ENCODE data around the gene HHEX. TPM values are rescaled to one million over a fixed set of nuclear protein-coding genes. Genes with fewer than 3 reads are reported as not detected.

Gene HHEX
- polyA plus RNA-seq, 2 of the 4 experiments (the other 2 are of a cell fraction): 18.1 to 28.1 TPM

DNA sequence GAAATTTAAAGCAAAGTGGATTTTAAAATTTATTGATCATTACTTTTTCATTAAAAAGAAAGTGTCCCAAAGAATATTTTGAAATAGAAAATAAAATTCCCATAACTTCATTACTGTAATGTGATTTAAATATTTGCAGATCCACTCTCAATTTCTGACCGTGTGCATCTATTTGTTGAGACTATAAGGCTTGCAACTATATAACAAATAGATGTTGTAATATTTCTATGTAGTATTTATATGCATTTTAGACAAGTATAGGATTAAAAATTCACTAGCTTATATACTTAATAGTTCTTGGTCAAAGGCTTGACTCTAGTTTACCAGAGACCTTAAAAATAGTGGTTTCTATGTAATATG lies 3.8 kb downstream of the HHEX start:
- CTCF ChIA-PET: no interaction called here
- POLR2A ChIA-PET: interaction anchor here (1.6 kb wide), 1 partner anchor 155 kb away, joined by 6 read pairs; the partner anchor contains the start of gene EXOC6
- H3K4me2 ChIP-seq: peak overlapping the region; percentile 95
- 36% methylated on average over 1 of the region's 1 CpG for WGBS (ENCODE audit: missing lambda C conversion rate)
- H3K27ac ChIP-seq: no peak overlapping the region
- no peak for FAIRE-seq
- DNase-seq (ENCODE audit: low read depth in 1 of 2, low spot score in 1 of 2): no peak
- no peak for TF ChIP-seq CHD2 (IDR thresholded peaks at IDR 0.05; ENCODE audit: low read length, partially characterized antibody)
- no peak for TF ChIP-seq CBX2 (IDR thresholded peaks at IDR 0.05; ENCODE audit: borderline replicate concordance, low read depth)
- H3K4me1 ChIP-seq: peaks cover 74% of the 10 kb centered on the region
- no peak overlapping the region for H3K4me3 ChIP-seq
- ATAC-seq: no peak
- no peaks in the 10 kb centered on the region for H3K9me3 ChIP-seq

DNA sequence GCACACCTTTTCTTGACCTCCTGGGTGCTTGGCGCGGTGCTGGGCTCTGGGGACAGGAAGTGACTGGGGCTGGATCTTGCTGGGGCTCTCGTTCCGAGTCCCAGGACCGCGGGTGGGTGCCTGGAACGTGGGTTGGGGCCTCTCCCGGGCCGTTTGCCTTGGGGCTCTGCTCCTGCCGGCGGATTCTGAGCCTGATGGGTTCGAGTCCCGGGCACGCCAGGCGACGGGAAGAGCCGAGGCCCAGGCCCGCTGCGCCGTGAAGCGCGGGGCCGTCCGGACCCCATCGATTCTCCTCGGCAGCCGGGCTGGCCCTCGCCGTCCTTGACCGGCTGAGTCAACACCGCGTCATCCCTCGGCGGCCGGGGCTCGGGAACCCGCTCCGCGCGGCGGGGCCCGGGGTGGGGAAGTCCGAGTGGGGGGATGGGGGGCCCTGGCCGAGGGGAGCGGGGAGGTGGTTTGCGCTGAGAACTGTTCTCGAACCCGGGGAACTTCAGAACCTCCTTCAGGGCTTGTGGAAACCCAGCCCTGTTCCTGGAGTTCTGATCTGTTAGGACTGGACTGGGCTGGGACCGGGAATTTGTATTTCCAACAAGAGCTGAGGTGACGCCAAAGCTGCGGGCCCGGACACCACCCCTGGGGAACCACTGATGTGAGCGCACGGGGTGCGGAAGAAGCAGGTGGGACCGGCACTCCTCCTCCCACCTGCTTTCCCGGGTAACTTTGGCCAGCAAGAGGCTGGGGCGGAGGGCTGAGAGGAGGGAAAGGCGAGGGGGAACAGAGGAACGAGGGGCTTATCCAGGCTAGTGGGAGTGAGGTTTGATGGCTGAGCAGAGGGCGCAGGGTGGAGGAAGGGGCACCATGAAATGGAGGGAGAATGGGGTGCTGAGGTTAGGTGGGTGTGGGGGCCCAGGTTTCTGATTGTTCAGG lies 6.2 kb downstream of the HHEX start:
- peak overlapping the region; percentile 95 for H3K4me2 ChIP-seq
- DNase-seq (ENCODE audit: low read depth in 1 of 2, low spot score in 1 of 2) (peak in 1 of 2 experiments; percentile 22), ATAC-seq (peak; percentile 30 to 31; a peak in 5 of 6 replicates), FAIRE-seq (no peak)
- peak overlapping the region; percentile 30; the same call in 2 of the 3 replicates for H3K4me3 ChIP-seq
- H3K27ac ChIP-seq: peak overlapping the region; percentile 82 to 94
- ChIA-PET POLR2A (no interaction called here), CTCF (interaction anchor here (0.5 to 1.3 kb wide), 5 partner anchors 9 to 105 kb away, joined by 3 read pairs; no protein-coding TSS in a partner anchor)
- 66% methylated on average over 22 of the region's 61 CpGs for WGBS (ENCODE audit: missing lambda C conversion rate)
- no peaks in the 10 kb centered on the region for H3K9me3 ChIP-seq
- H3K4me1 ChIP-seq: peaks cover 90% of the 10 kb centered on the region
- TF ChIP-seq PBX3 (IDR thresholded peaks at IDR 0.05) (no peak), FOSB (CRISPR knock-in tag; IDR thresholded peaks at IDR 0.05) (no peak), MAX (IDR thresholded peaks at IDR 0.05) (no peak; the same call in 1 of the 2 replicates), E2F6 (IDR thresholded peaks at IDR 0.05; ENCODE audit: borderline replicate concordance, low read depth) (no peak), FOSL2 (IDR thresholded peaks at IDR 0.05) (0 out of 2 replicates have a peak, but pooled peaks have one; percentile 16), FOSL2 (CRISPR knock-in tag; IDR thresholded peaks at IDR 0.05) (peak; percentile 38), ESRRA (IDR thresholded peaks at IDR 0.05; ENCODE audit: borderline replicate concordance, low read length) (no peak), CBX2 (IDR thresholded peaks at IDR 0.05; ENCODE audit: borderline replicate concordance, low read depth) (no peak), EP300 (IDR thresholded peaks at IDR 0.05) (no peak), RCOR1 (IDR thresholded peaks at IDR 0.05; ENCODE audit: low read depth, low read length) (no peak), HOXB13 (CRISPR knock-in tag; IDR thresholded peaks at IDR 0.05; ENCODE audit: low read depth) (no peak), RFX5 (IDR thresholded peaks at IDR 0.05) (no peak), PHF8 (IDR thresholded peaks at IDR 0.05; ENCODE audit: borderline replicate concordance, low read depth) (no peak), TFCP2L1 (CRISPR knock-in tag; IDR thresholded peaks at IDR 0.05) (0 out of 2 replicates have a peak, but pooled peaks have one; percentile 38), GATA3 (IDR thresholded peaks at IDR 0.05; ENCODE audit: borderline replicate concordance) (no peak), JUN (IDR thresholded peaks at IDR 0.05) (peak in 1 of 2 experiments; percentile 27; a peak in 1 of 5 replicates), NR3C1 (IDR thresholded peaks at IDR 0.05) (no peak), ZC3H11A (IDR thresholded peaks at IDR 0.05) (no peak), RNF2 (IDR thresholded peaks at IDR 0.05; ENCODE audit: borderline replicate concordance, low read depth) (peak; percentile 54; the same call in 1 of the 2 replicates), ZSCAN20 (CRISPR knock-in tag; IDR thresholded peaks at IDR 0.05) (no peak), POLR2A (IDR thresholded peaks at IDR 0.05; ENCODE audit: low read length) (no peak), TP53 (CRISPR knock-in tag; IDR thresholded peaks at IDR 0.05) (no peak), HOXB5 (CRISPR knock-in tag; IDR thresholded peaks at IDR 0.05) (no peak), USF2 (IDR thresholded peaks at IDR 0.05) (no peak), ZFP36 (IDR thresholded peaks at IDR 0.05; ENCODE audit: borderline replicate concordance, partially characterized antibody) (no peak), MYC (IDR thresholded peaks at IDR 0.05; ENCODE audit: borderline replicate concordance, low read length) (no peak), HDAC2 (IDR thresholded peaks at IDR 0.05) (no peak)
- TF ChIP-seq, protein P1, sequence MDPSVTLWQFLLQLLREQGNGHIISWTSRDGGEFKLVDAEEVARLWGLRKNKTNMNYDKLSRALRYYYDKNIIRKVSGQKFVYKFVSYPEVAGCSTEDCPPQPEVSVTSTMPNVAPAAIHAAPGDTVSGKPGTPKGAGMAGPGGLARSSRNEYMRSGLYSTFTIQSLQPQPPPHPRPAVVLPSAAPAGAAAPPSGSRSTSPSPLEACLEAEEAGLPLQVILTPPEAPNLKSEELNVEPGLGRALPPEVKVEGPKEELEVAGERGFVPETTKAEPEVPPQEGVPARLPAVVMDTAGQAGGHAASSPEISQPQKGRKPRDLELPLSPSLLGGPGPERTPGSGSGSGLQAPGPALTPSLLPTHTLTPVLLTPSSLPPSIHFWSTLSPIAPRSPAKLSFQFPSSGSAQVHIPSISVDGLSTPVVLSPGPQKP (IDR thresholded peaks at IDR 0.05; ENCODE audit: low read depth, low read length): no peak
- TF ChIP-seq, protein P2, sequence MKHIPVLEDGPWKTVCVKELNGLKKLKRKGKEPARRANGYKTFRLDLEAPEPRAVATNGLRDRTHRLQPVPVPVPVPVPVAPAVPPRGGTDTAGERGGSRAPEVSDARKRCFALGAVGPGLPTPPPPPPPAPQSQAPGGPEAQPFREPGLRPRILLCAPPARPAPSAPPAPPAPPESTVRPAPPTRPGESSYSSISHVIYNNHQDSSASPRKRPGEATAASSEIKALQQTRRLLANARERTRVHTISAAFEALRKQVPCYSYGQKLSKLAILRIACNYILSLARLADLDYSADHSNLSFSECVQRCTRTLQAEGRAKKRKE (CRISPR knock-in tag; IDR thresholded peaks at IDR 0.05; ENCODE audit: low read depth): no peak
- TF ChIP-seq, protein P3, sequence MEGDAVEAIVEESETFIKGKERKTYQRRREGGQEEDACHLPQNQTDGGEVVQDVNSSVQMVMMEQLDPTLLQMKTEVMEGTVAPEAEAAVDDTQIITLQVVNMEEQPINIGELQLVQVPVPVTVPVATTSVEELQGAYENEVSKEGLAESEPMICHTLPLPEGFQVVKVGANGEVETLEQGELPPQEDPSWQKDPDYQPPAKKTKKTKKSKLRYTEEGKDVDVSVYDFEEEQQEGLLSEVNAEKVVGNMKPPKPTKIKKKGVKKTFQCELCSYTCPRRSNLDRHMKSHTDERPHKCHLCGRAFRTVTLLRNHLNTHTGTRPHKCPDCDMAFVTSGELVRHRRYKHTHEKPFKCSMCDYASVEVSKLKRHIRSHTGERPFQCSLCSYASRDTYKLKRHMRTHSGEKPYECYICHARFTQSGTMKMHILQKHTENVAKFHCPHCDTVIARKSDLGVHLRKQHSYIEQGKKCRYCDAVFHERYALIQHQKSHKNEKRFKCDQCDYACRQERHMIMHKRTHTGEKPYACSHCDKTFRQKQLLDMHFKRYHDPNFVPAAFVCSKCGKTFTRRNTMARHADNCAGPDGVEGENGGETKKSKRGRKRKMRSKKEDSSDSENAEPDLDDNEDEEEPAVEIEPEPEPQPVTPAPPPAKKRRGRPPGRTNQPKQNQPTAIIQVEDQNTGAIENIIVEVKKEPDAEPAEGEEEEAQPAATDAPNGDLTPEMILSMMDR (IDR thresholded peaks at IDR 0.05): no peak
